HepG2 (cell line): ENCODE measurements around the gene CALR. TPM values are rescaled to one million over a fixed set of nuclear protein-coding genes. Genes with fewer than 3 reads are reported as not detected.

ENCODE experiments used
- CREB1 ChIP-seq, 2 experiments: fragments of 450-650 bp in 1 of 2; IDR thresholded peaks; 2 replicates each; pipeline ENCODE4 v1.6.1; 2016 to 2017; ENCODE audit warnings: control low read depth in 1 of 2, mild to moderate bottlenecking in 1 of 2, missing compliant biosample characterization in 1 of 2, missing genetic modification characterization in 1 of 2
- FOXA3 ChIP-seq: IDR thresholded peaks from 2 replicates; pipeline ENCODE4 v1.6.1; 2016; ENCODE audit warnings: missing genetic modification reagents, missing compliant biosample characterization
- FOXK1 ChIP-seq: sonication (generic); formaldehyde crosslinking; IDR thresholded peaks from 2 replicates; pipeline ENCODE4 v1.4.0; 2020; ENCODE audit warnings: low read depth, missing genetic modification reagents, borderline replicate concordance
- MIER3 ChIP-seq: IDR thresholded peaks from 2 replicates; pipeline ENCODE4 v1.6.1; 2016; ENCODE audit warnings: missing compliant biosample characterization, borderline replicate concordance
- NRL ChIP-seq: sonication (generic); formaldehyde crosslinking; IDR thresholded peaks from 2 replicates; pipeline ENCODE4 v1.5.0; 2020; ENCODE audit warnings: missing genetic modification reagents, mild to moderate bottlenecking, moderate library complexity, borderline replicate concordance
- RAD51 ChIP-seq: fragments of 450-650 bp; IDR thresholded peaks from 2 replicates; pipeline ENCODE4 v1.6.1; 2016; ENCODE audit warnings: borderline replicate concordance
- REL ChIP-seq: sonication (generic); formaldehyde crosslinking; conservative IDR thresholded peaks from 2 replicates; pipeline ENCODE4 v1.8.0; 2022; ENCODE audit warnings: mild to moderate bottlenecking, missing genetic modification reagents, moderate library complexity
- SP5 ChIP-seq: IDR thresholded peaks from 2 replicates; pipeline ENCODE4 v1.6.1; 2016; ENCODE audit warnings: low read depth, borderline replicate concordance
- YEATS4 ChIP-seq: sonication (generic); formaldehyde crosslinking; IDR thresholded peaks from 2 replicates; pipeline ENCODE4 v1.4.0; 2020; ENCODE audit warnings: missing genetic modification reagents, borderline replicate concordance
- ZBTB8A ChIP-seq: sonication (generic); formaldehyde crosslinking; IDR thresholded peaks from 2 replicates; pipeline ENCODE4 v1.4.0; 2020; ENCODE audit warnings: mild to moderate bottlenecking, low read depth, missing genetic modification reagents, borderline replicate concordance
- ZNF317 ChIP-seq: sonication (generic); formaldehyde crosslinking; IDR thresholded peaks from 2 replicates; pipeline ENCODE4 v1.5.0; 2020; ENCODE audit warnings: mild to moderate bottlenecking, missing genetic modification reagents
- polyA plus RNA-seq, 8 experiments: library from polyadenylated mRNA; depleted of rRNA in 3 of 8; stranded (reverse) in 7 of 8; unstranded in 1 of 8; fragments of >200 nt; fragmentation: Illumina TruSeq in 4 of 8; extraction: Trizol in 4 of 8; gene quantifications; 2 replicates each; pipeline versions ENCODE4 v1.2.1 to v1.2.3, GENCODE V29; 2011 to 2016; ENCODE audit warnings: low read depth in 4 of 8, missing spikeins in 1 of 8, mixed read lengths in 1 of 8; ENCODE audit not compliant: insufficient read depth in 1 of 8
- total RNA-seq, 5 experiments: library from RNA; depleted of rRNA; stranded (reverse); fragments of >200 nt; fragmentation: Illumina TruSeq; extraction: Trizol; gene quantifications; 2 replicates each; pipeline ENCODE4 v1.2.3, GENCODE V29; 2016; ENCODE audit warnings: low read depth in 1 of 5
- TF ChIP-seq, protein P1 (sequence below): IDR thresholded peaks from 2 replicates; pipeline ENCODE4 v1.6.1; 2012; ENCODE audit warnings: low read depth, low read length, improper control_type of control experiment
- TF ChIP-seq, protein P2 (sequence below): sonication (generic); formaldehyde crosslinking; IDR thresholded peaks from 2 replicates; pipeline ENCODE4 v1.5.0; 2020; ENCODE audit warnings: mild to moderate bottlenecking, missing genetic modification reagents, borderline replicate concordance
- TF ChIP-seq, protein P3 (sequence below): sonication (generic); formaldehyde crosslinking; conservative IDR thresholded peaks from 2 replicates; pipeline ENCODE4 v1.4.0; 2020; ENCODE audit warnings: missing genetic modification reagents
- TF ChIP-seq, protein P4 (sequence below): sonication (generic); formaldehyde crosslinking; IDR thresholded peaks from 2 replicates; pipeline ENCODE4 v1.8.0; 2022; ENCODE audit warnings: missing genetic modification reagents, mild to moderate bottlenecking, borderline replicate concordance
- TF ChIP-seq, protein P5 (sequence below): sonication (generic); formaldehyde crosslinking; IDR thresholded peaks from 2 replicates; pipeline ENCODE4 v1.5.0; 2020; ENCODE audit warnings: missing genetic modification reagents

The CALR gene
- total and polyA plus RNA-seq, 2 of the 13 experiments (the other 11 are each of a cell fraction or from before 2014, with no cell fraction given), result 898 to 934 TPM

DNA sequence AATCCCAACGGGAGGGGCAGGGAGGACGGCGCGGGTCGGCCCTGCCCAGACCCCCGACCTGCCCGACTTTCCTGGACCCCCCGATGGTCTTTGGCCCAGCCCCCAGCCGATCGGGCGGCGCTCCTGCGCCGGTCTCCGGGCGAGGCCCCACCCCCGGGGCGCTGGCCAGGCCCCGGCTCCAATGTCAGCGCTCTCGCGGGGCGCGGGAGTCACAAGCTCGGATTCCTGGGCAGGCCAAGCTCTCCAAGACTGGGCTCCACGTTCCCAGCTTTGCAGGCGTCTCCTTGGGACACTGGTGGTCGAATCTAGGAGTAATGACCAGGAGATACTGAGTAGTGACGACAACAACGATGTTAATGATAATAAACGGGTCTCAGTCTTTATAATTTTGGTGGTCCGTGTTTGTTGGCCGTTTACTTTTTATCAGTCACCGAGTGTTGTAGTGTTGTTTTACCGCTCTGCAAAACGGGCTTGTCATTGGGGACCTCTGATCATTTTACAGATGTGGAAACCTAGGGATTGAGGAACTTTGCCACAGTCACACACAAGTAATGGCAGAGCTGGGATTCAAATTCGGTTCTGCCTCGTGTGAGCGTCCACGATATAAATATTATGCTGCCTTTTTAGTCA is 7.8 kb downstream of the CALR start (continued):
- TF ChIP-seq, protein P1, sequence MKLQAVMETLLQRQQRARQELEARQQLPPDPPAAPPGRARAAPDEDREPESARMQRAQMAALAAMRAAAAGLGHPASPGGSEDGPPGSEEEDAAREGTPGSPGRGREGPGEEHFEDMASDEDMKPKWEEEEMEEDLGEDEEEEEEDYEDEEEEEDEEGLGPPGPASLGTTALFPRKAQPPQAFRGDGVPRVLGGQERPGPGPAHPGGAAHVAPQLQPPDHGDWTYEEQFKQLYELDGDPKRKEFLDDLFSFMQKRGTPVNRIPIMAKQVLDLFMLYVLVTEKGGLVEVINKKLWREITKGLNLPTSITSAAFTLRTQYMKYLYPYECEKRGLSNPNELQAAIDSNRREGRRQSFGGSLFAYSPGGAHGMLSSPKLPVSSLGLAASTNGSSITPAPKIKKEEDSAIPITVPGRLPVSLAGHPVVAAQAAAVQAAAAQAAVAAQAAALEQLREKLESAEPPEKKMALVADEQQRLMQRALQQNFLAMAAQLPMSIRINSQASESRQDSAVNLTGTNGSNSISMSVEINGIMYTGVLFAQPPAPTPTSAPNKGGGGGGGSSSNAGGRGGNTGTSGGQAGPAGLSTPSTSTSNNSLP, result no peak
- TF ChIP-seq YEATS4 (CRISPR knock-in tag), result peak; percentile 10; the same call in 1 of the 2 replicates
- TF ChIP-seq, protein P2, sequence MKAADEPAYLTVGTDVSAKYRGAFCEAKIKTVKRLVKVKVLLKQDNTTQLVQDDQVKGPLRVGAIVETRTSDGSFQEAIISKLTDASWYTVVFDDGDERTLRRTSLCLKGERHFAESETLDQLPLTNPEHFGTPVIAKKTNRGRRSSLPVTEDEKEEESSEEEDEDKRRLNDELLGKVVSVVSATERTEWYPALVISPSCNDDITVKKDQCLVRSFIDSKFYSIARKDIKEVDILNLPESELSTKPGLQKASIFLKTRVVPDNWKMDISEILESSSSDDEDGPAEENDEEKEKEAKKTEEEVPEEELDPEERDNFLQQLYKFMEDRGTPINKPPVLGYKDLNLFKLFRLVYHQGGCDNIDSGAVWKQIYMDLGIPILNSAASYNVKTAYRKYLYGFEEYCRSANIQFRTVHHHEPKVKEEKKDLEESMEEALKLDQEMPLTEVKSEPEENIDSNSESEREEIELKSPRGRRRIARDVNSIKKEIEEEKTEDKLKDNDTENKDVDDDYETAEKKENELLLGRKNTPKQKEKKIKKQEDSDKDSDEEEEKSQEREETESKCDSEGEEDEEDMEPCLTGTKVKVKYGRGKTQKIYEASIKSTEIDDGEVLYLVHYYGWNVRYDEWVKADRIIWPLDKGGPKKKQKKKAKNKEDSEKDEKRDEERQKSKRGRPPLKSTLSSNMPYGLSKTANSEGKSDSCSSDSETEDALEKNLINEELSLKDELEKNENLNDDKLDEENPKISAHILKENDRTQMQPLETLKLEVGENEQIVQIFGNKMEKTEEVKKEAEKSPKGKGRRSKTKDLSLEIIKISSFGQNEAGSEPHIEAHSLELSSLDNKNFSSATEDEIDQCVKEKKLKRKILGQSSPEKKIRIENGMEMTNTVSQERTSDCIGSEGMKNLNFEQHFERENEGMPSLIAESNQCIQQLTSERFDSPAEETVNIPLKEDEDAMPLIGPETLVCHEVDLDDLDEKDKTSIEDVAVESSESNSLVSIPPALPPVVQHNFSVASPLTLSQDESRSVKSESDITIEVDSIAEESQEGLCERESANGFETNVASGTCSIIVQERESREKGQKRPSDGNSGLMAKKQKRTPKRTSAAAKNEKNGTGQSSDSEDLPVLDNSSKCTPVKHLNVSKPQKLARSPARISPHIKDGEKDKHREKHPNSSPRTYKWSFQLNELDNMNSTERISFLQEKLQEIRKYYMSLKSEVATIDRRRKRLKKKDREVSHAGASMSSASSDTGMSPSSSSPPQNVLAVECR (CRISPR knock-in tag), result 0 out of 2 replicates have a peak, but pooled peaks have one; percentile 12
- TF ChIP-seq FOXK1 (CRISPR knock-in tag), result no peak
- TF ChIP-seq MIER3 (CRISPR knock-in tag), result no peak
- TF ChIP-seq, protein P3, sequence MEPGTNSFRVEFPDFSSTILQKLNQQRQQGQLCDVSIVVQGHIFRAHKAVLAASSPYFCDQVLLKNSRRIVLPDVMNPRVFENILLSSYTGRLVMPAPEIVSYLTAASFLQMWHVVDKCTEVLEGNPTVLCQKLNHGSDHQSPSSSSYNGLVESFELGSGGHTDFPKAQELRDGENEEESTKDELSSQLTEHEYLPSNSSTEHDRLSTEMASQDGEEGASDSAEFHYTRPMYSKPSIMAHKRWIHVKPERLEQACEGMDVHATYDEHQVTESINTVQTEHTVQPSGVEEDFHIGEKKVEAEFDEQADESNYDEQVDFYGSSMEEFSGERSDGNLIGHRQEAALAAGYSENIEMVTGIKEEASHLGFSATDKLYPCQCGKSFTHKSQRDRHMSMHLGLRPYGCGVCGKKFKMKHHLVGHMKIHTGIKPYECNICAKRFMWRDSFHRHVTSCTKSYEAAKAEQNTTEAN (CRISPR knock-in tag), result peak; percentile 6; the same call in 1 of the 2 replicates
- no peak for TF ChIP-seq SP5
- TF ChIP-seq ZBTB8A (CRISPR knock-in tag), result no peak
- TF ChIP-seq REL, result 0 out of 2 replicates have a peak, but pooled peaks have one; percentile 42
- no peak for TF ChIP-seq NRL (CRISPR knock-in tag)
- TF ChIP-seq, protein P4, sequence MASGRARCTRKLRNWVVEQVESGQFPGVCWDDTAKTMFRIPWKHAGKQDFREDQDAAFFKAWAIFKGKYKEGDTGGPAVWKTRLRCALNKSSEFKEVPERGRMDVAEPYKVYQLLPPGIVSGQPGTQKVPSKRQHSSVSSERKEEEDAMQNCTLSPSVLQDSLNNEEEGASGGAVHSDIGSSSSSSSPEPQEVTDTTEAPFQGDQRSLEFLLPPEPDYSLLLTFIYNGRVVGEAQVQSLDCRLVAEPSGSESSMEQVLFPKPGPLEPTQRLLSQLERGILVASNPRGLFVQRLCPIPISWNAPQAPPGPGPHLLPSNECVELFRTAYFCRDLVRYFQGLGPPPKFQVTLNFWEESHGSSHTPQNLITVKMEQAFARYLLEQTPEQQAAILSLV (CRISPR knock-in tag), result no peak; the same call in 1 of the 2 replicates
- no peak for TF ChIP-seq ZNF317 (CRISPR knock-in tag)
- TF ChIP-seq RAD51, result no peak
- TF ChIP-seq CREB1 (IDR thresholded peaks at IDR 0.05), result peak; percentile 64
- no peak for TF ChIP-seq CREB1 (CRISPR knock-in tag; IDR thresholded peaks at IDR 0.05)
- 0 out of 2 replicates have a peak, but pooled peaks have one; percentile 6 for TF ChIP-seq FOXA3 (CRISPR knock-in tag)
- TF ChIP-seq, protein P5, sequence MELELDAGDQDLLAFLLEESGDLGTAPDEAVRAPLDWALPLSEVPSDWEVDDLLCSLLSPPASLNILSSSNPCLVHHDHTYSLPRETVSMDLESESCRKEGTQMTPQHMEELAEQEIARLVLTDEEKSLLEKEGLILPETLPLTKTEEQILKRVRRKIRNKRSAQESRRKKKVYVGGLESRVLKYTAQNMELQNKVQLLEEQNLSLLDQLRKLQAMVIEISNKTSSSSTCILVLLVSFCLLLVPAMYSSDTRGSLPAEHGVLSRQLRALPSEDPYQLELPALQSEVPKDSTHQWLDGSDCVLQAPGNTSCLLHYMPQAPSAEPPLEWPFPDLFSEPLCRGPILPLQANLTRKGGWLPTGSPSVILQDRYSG (CRISPR knock-in tag), result no peak
